H1 (cell line): ENCODE data around the gene BCAS4. TPM values are rescaled to one million over a fixed set of nuclear protein-coding genes. Genes with fewer than 3 reads are reported as not detected.

Source experiments
- CTCF ChIA-PET: fragments of 300-600 bp; sonication (Branson Sonifier 250); formaldehyde crosslinking; loops from one replicate; lab custom pipeline; 2021; ENCODE audit not compliant: partially characterized antibody; lab: Charles Lee
- POLR2A ChIA-PET: fragments of 300-600 bp; sonication (Branson Sonifier 250); formaldehyde crosslinking; loops from one replicate; lab custom pipeline; 2021; ENCODE audit warnings: inconsistent platforms; ENCODE audit not compliant: partially characterized antibody; lab: Charles Lee
- DNase-seq, 2 experiments: peaks; one replicate each; pipeline versions ENCODE4 v3.0.0 to v3.0.0-alpha.2; 2010 to 2022; ENCODE audit warnings: low spot score in 2 of 2, low read depth in 1 of 2, mixed read lengths in 1 of 2
- FAIRE-seq: peaks from 2 replicates; lab custom pipeline; 2011; peaks lifted over from hg19 to GRCh38; lab: Jason Lieb, UNC
- H2AFZ ChIP-seq: 2 replicates; pipeline ENCODE4 v1.8.1; 2012; ENCODE audit warnings: low read length, inconsistent platforms
- H2AK5ac ChIP-seq: 2 replicates; pipeline ENCODE4 v1.6.1; 2013; ENCODE audit warnings: low read depth, low read length
- H2BK120ac ChIP-seq: replicated peaks from 2 replicates; pipeline ENCODE3; 2013; ENCODE audit warnings: low read depth, low read length, inconsistent platforms
- H2BK12ac ChIP-seq: 2 replicates; pipeline ENCODE4 v1.6.1; 2013; ENCODE audit warnings: low read depth, low read length
- H2BK15ac ChIP-seq: 2 replicates; pipeline ENCODE4 v1.6.1; 2013; ENCODE audit warnings: low read length
- H2BK20ac ChIP-seq: 2 replicates; pipeline ENCODE4 v1.6.1; 2013; ENCODE audit warnings: low read length
- H2BK5ac ChIP-seq: 2 replicates; pipeline ENCODE4 v1.6.1; 2013; ENCODE audit warnings: low read depth, low read length
- H3K14ac ChIP-seq: 2 replicates; pipeline ENCODE4 v1.6.1; 2013; ENCODE audit warnings: inconsistent platforms; ENCODE audit not compliant: insufficient read length
- H3K18ac ChIP-seq: 2 replicates; pipeline ENCODE4 v1.6.1; 2013; ENCODE audit warnings: low read length; ENCODE audit errors: extremely low read depth
- H3K23ac ChIP-seq: 2 replicates; pipeline ENCODE4 v1.6.1; 2013; ENCODE audit warnings: inconsistent platforms; ENCODE audit not compliant: insufficient read length
- H3K23me2 ChIP-seq: 2 replicates; pipeline ENCODE4 v1.6.1; 2013; ENCODE audit warnings: low read depth, low read length
- H3K27ac ChIP-seq: 2 replicates; pipeline ENCODE4 v1.6.1; 2011; ENCODE audit warnings: low read depth, low read length, inconsistent platforms
- H3K27me3 ChIP-seq, 4 experiments: replicated peaks in 1 of 4; 1 replicate in 1 of 4; 2 replicates in 3 of 4; pipeline versions ENCODE4 v1.6.1 to v1.8.1; 2011 to 2013; ENCODE audit warnings: low read length in 3 of 4, mild to moderate bottlenecking in 3 of 4, inconsistent platforms in 2 of 4, mixed read lengths in 2 of 4, moderate library complexity in 1 of 4; ENCODE audit not compliant: control insufficient read depth in 3 of 4, insufficient read depth in 3 of 4; ENCODE audit errors: extremely low read depth in 1 of 4
- H3K36me3 ChIP-seq, 4 experiments: 2 replicates each; pipeline versions ENCODE4 v1.6.1 to v1.8.1; 2011 to 2013; ENCODE audit warnings: mild to moderate bottlenecking in 4 of 4, low read length in 3 of 4, moderate library complexity in 2 of 4, control low read depth in 1 of 4, inconsistent platforms in 1 of 4; ENCODE audit not compliant: insufficient read depth in 4 of 4, control insufficient read depth in 2 of 4
- H3K4ac ChIP-seq: replicated peaks from 2 replicates; pipeline ENCODE3; 2013; ENCODE audit warnings: low read length, low read depth, mixed read lengths, inconsistent platforms; ENCODE audit not compliant: insufficient read length
- H3K4me1 ChIP-seq, 4 experiments: replicated peaks in 1 of 4; 1 replicate in 1 of 4; 2 replicates in 3 of 4; pipeline versions ENCODE4 v1.6.1 to v1.8.1; 2011 to 2013; ENCODE audit warnings: low read length in 3 of 4, inconsistent platforms in 2 of 4, mixed read lengths in 1 of 4; ENCODE audit not compliant: insufficient read depth in 4 of 4, control insufficient read depth in 3 of 4
- H3K4me2 ChIP-seq, 2 experiments: 2 replicates each; pipeline versions ENCODE4 v1.6.1 to v1.8.1; 2011 to 2013; ENCODE audit warnings: low read depth in 2 of 2, low read length in 2 of 2, control low read depth in 1 of 2, inconsistent platforms in 1 of 2, mild to moderate bottlenecking in 1 of 2; ENCODE audit not compliant: insufficient read depth in 1 of 2
- H3K4me3 ChIP-seq, 4 experiments: fragments of 200-600, 300-600 bp in 1 of 4; sonication (generic), shearing (Covaris generic), sonication (Bioruptor Twin) in 1 of 4; 2 replicates each; pipeline versions ENCODE4 v1.5.1 to v1.8.1; 2011 to 2016; ENCODE audit warnings: low read length in 4 of 4, low read depth in 3 of 4, control low read depth in 2 of 4, inconsistent platforms in 2 of 4, mild to moderate bottlenecking in 2 of 4, mixed read lengths in 1 of 4, moderate library complexity in 1 of 4; ENCODE audit not compliant: insufficient read depth in 2 of 4; ENCODE audit errors: extremely low read depth in 1 of 4
- H3K56ac ChIP-seq: replicated peaks from 2 replicates; pipeline ENCODE3; 2013; ENCODE audit warnings: low read depth, mild to moderate bottlenecking, mixed read lengths, low read length, inconsistent platforms; ENCODE audit not compliant: insufficient read length
- H3K79me1 ChIP-seq: 2 replicates; pipeline ENCODE4 v1.6.1; 2013; ENCODE audit warnings: low read depth, low read length, control low read depth
- H3K79me2 ChIP-seq, 2 experiments: 2 replicates each; pipeline versions ENCODE4 v1.6.1 to v1.8.1; 2012 to 2013; ENCODE audit warnings: low read length in 2 of 2, mild to moderate bottlenecking in 2 of 2, inconsistent platforms in 1 of 2; ENCODE audit not compliant: insufficient read depth in 2 of 2, control insufficient read depth in 1 of 2
- H3K9ac ChIP-seq, 4 experiments: replicated peaks in 1 of 4; 1 replicate in 1 of 4; 2 replicates in 3 of 4; pipeline versions ENCODE4 v1.6.1 to v1.8.1; 2011 to 2013; ENCODE audit warnings: low read depth in 3 of 4, low read length in 3 of 4, control low read depth in 2 of 4, mild to moderate bottlenecking in 2 of 4, moderate library complexity in 2 of 4, inconsistent platforms in 1 of 4; ENCODE audit errors: extremely low read depth in 1 of 4
- H3K9me3 ChIP-seq, 2 experiments: 2 replicates each; pipeline versions ENCODE4 v1.6.1 to v1.8.1; 2012 to 2013; ENCODE audit warnings: mild to moderate bottlenecking in 2 of 2, moderate library complexity in 2 of 2, control low read depth in 1 of 2, inconsistent platforms in 1 of 2, low read depth in 1 of 2, low read length in 1 of 2, mixed read lengths in 1 of 2; ENCODE audit not compliant: insufficient read depth in 2 of 2
- H4K20me1 ChIP-seq, 2 experiments: replicated peaks in 1 of 2; 2 replicates each; pipeline versions ENCODE3 to v1.8.1; 2011 to 2013; ENCODE audit warnings: inconsistent platforms in 2 of 2, low read length in 2 of 2, mild to moderate bottlenecking in 1 of 2; ENCODE audit not compliant: insufficient read depth in 2 of 2, control insufficient read depth in 1 of 2
- H4K5ac ChIP-seq: 2 replicates; pipeline ENCODE4 v1.6.1; 2013; ENCODE audit warnings: low read length, low read depth, mixed read lengths, inconsistent platforms; ENCODE audit not compliant: insufficient read length
- H4K8ac ChIP-seq: 2 replicates; pipeline ENCODE4 v1.8.0; 2013; ENCODE audit warnings: mild to moderate bottlenecking, moderate library complexity, low read length, inconsistent platforms; ENCODE audit not compliant: insufficient read depth; ENCODE audit errors: extremely low read depth
- H4K91ac ChIP-seq: replicated peaks from 2 replicates; pipeline ENCODE3; 2013; ENCODE audit warnings: low read length, mixed read lengths, inconsistent platforms; ENCODE audit not compliant: insufficient read length
- CHD2 ChIP-seq: IDR thresholded peaks from 2 replicates; pipeline ENCODE4 v1.6.1; 2012; ENCODE audit warnings: low read length, improper control_type of control experiment
- NANOG ChIP-seq: IDR thresholded peaks from 2 replicates; pipeline ENCODE4 v1.6.1; 2011; ENCODE audit warnings: low read length, low read depth, mild to moderate bottlenecking, inconsistent platforms; ENCODE audit not compliant: insufficient read depth, poor library complexity, severe bottlenecking
- TAF7 ChIP-seq: optimal IDR thresholded peaks from 2 replicates; pipeline ENCODE3; 2011; ENCODE audit warnings: low read depth, mild to moderate bottlenecking, inconsistent platforms, low read length, moderate library complexity, borderline replicate concordance
- YY1 ChIP-seq: IDR thresholded peaks from 2 replicates; pipeline ENCODE4 v1.6.1; 2011; ENCODE audit warnings: low read depth, mild to moderate bottlenecking, low read length
- WGBS, 2 experiments: shearing (Covaris generic) in 1 of 2; methylation state at CpG; one replicate each; pipeline versions ENCODE4 v1.1.6 to v1.1.7; 2013 to 2015; ENCODE audit warnings: low lambda C conversion rate in 2 of 2, mixed read lengths in 2 of 2, inconsistent platforms in 1 of 2, low coverage in 1 of 2, missing lambda C conversion rate in 1 of 2; ENCODE audit not compliant: insufficient replicate concordance in 2 of 2, insufficient coverage in 1 of 2, insufficient read length in 1 of 2; ENCODE audit errors: extremely low coverage in 1 of 2, missing lambda C conversion rate in 1 of 2; 5-methylcytosine and 5-hydroxymethylcytosine counted together
- polyA plus RNA-seq, 7 experiments: library from polyadenylated mRNA; depleted of rRNA in 3 of 7; stranded (reverse) in 5 of 7; unstranded in 2 of 7; fragments of >200 nt in 5 of 7; fragments of 200-250 nt in 2 of 7; gene quantifications; 1 replicate in 5 of 7; 2 replicates in 1 of 7; 4 replicates in 1 of 7; pipeline versions ENCODE4 v1.2.1 to v1.2.3, GENCODE V29; 2011 to 2013; ENCODE audit warnings: missing spikeins in 2 of 7, mixed read lengths in 2 of 7
- total RNA-seq: library from RNA; stranded (reverse); fragmentation: NEBNext Ultra II Directional; extraction: Animal tissue kit (Norgen Biotek cat#: 25700); gene quantifications from 2 replicates; pipeline ENCODE4 v1.2.1, GENCODE V29; 2021

BCAS4 gene
- total and polyA plus RNA-seq, 2 of the 8 experiments (the other 6 are each of a cell fraction or from before 2014, with no cell fraction given), result 21.2 to 23.6 TPM

GRCh38 chr20:50838707-50839385 lies 44.0 kb downstream of the BCAS4 start:
- no peaks in the 10 kb centered on the region for H3K27me3 ChIP-seq
- peak overlapping the region in 1 of 4 experiments; percentile 48; a peak in 1 of 7 replicates for H3K9ac ChIP-seq
- no peaks in the 10 kb centered on the region for H3K9me3 ChIP-seq
- no peak overlapping the region for H3K4me2 ChIP-seq
- H2BK120ac ChIP-seq, result no peak overlapping the region
- no peaks in the 10 kb centered on the region for H3K23me2 ChIP-seq
- no peak overlapping the region for H3K4me3 ChIP-seq
- CTCF ChIA-PET, result interaction anchor here (1.4 kb wide), 1 partner anchor 9 kb away, joined by 4 read pairs; no protein-coding TSS in a partner anchor
- no peak overlapping the region for H4K91ac ChIP-seq
- H3K23ac ChIP-seq, result no peak overlapping the region
- WGBS, 2 experiments, result 87% methylated on average over 8 of the region's 8 CpGs; no CpG with 5 or more reads in 1 of the 2 experiments
- H4K20me1 ChIP-seq, result no peaks in the 10 kb centered on the region
- no peak overlapping the region for H2BK5ac ChIP-seq
- H3K27ac ChIP-seq, result no peak overlapping the region
- H3K79me2 ChIP-seq, result no peaks in the 10 kb centered on the region
- POLR2A ChIA-PET, result no interaction called here
- no peak overlapping the region for H2AK5ac ChIP-seq
- H4K5ac ChIP-seq, result no peak overlapping the region
- H2AFZ ChIP-seq, result no peak overlapping the region
- no peak for DNase-seq
- no peak overlapping the region; the same call in 1 of the 2 replicates for H3K18ac ChIP-seq
- no peak overlapping the region; the same call in 1 of the 2 replicates for H4K8ac ChIP-seq
- no peak overlapping the region for H2BK12ac ChIP-seq
- TF ChIP-seq CHD2 (no peak), YY1 (no peak), NANOG (no peak), TAF7 (no peak)
- TF ChIP-seq, all 59 proteins: peak for 0
- Histone ChIP-seq H3K56ac (no peak overlapping the region), H3K4ac (no peak overlapping the region), H3K36me3 (no peaks in the 10 kb centered on the region; a peak in 1 of 8 replicates), H3K4me1 (no peaks in the 10 kb centered on the region), H3K79me1 (0 out of 2 replicates have a peak, but pooled peaks cover 2% of the 10 kb centered on the region), H3K14ac (no peak overlapping the region), H2BK15ac (no peak overlapping the region), H2BK20ac (no peak overlapping the region)
- no peak for FAIRE-seq
